Measurements from ENCODE around the gene SLC2A4RG.

Gene SLC2A4RG

DNA sequence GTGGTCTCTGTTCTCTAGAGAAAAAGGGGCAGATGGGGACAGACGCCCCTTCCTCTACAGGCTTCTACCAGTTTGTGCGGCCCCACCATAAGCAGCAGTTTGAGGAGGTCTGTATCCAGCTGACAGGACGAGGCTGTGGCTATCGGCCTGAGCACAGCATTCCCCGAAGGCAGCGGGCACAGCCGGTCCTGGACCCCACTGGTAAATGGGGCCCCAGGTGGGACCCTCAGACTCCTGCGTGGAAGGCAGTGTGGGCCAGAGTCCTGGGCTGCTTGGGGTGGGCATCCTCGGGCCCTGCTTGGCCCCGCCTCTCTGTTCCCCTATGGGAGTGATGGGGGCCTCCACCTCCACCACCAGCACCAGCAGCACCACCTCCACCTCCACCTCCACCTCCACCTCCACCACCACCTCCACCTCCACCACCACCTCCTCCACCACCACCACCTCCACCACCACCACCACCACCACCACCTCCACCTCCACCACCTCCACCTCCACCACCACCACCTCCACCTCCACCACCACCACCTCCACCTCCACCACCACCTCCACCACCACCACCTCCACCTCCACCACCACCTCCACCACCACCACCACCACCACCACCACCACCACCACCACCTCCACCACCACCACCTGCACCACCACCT lies 46.4 kb upstream of the SLC2A4RG start:
- TF ChIP-seq, protein P1, sequence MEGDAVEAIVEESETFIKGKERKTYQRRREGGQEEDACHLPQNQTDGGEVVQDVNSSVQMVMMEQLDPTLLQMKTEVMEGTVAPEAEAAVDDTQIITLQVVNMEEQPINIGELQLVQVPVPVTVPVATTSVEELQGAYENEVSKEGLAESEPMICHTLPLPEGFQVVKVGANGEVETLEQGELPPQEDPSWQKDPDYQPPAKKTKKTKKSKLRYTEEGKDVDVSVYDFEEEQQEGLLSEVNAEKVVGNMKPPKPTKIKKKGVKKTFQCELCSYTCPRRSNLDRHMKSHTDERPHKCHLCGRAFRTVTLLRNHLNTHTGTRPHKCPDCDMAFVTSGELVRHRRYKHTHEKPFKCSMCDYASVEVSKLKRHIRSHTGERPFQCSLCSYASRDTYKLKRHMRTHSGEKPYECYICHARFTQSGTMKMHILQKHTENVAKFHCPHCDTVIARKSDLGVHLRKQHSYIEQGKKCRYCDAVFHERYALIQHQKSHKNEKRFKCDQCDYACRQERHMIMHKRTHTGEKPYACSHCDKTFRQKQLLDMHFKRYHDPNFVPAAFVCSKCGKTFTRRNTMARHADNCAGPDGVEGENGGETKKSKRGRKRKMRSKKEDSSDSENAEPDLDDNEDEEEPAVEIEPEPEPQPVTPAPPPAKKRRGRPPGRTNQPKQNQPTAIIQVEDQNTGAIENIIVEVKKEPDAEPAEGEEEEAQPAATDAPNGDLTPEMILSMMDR (IDR thresholded peaks at IDR 0.05; ENCODE audit: insufficient read depth, low read depth, low read length, missing control alignments): no peak
- DNase-seq (ENCODE audit: low read depth): no peak
- no peak overlapping the region for H3K4me3 ChIP-seq (ENCODE audit: low read depth, low read length)

GRCh38 chr20:63693733-63694583 lies 45.6 kb upstream of the SLC2A4RG start:
- TF ChIP-seq, protein P1 (IDR thresholded peaks at IDR 0.05; ENCODE audit: insufficient read depth, low read depth, low read length, missing control alignments): no peak

DNA sequence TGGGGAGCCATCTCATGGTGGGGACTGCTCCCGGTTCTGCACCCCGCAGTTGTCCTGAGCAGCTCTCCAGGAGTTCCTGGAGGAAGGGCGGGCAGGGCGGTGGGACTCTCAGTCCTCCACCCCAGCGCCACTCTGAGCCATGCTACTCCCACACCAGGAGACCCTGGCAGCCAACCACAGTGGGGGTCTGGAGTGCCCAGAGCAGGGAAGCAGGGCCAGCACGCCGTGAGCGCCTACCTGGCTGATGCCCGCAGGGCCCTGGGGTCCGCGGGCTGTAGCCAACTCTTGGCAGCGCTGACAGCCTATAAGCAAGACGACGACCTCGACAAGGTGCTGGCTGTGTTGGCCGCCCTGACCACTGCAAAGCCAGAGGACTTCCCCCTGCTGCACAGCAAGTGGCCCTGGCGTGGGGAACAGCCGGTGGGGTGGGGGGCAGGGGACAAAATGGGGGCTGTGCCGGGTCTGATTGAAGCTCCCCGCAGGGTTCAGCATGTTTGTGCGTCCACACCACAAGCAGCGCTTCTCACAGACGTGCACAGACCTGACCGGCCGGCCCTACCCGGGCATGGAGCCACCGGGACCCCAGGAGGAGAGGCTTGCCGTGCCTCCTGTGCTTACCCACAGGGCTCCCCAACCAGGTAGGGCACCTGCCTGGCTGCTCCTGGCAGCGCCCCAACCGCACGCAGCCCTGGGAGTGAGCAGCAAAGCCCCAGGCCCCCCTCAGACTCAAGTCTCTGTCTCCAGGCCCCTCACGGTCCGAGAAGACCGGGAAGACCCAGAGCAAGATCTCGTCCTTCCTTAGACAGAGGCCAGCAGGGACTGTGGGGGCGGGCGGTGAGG lies 44.8 kb upstream of the SLC2A4RG start:
- TF ChIP-seq, protein P1 (IDR thresholded peaks at IDR 0.05; ENCODE audit: insufficient read depth, low read depth, low read length, missing control alignments): no peak
- no peak for DNase-seq (ENCODE audit: low read depth)
- no peak overlapping the region for H3K4me3 ChIP-seq (ENCODE audit: low read depth, low read length)

More at GRCh38 chr20:63693733-63694583, 45.6 kb upstream of the SLC2A4RG start:
- no peak overlapping the region for H3K4me3 ChIP-seq (ENCODE audit: low read depth, low read length)
- no peak for DNase-seq (ENCODE audit: low read depth)

DNA sequence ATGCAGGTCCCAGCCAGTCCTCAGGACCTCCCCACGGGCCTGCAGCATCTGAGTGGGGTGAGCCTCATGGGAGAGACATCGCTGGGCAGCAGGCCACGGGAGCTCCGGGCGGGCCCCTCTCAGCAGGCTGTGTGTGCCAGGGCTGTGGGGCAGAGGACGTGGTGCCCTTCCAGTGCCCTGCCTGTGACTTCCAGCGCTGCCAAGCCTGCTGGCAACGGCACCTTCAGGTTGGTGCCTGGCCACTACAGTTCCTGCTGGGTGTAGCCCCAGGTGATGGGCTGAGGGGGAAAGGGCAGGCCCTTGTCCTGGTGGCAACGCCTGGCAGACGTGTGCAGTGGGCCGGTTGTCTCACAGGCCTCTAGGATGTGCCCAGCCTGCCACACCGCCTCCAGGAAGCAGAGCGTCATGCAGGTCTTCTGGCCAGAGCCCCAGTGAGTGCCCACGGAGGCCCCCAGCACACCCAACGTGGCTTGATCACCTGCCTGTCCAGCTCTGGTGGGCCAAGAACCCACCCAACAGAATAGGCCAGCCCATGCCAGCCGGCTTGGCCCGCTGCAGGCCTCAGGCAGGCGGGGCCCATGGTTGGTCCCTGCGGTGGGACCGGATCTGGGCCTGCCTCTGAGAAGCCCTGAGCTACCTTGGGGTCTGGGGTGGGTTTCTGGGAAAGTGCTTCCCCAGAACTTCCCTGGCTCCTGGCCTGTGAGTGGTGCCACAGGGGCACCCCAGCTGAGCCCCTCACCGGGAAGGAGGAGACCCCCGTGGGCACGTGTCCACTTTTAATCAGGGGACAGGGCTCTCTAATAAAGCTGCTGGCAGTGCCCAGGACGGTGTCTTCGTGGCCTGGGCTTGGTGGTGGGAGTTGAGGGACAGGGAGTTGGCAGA lies 43.9 kb upstream of the SLC2A4RG start:
- no peak for DNase-seq (ENCODE audit: low read depth)
- TF ChIP-seq, protein P1 (IDR thresholded peaks at IDR 0.05; ENCODE audit: insufficient read depth, low read depth, low read length, missing control alignments): no peak
- H3K4me3 ChIP-seq (ENCODE audit: low read depth, low read length): no peak overlapping the region

DNA sequence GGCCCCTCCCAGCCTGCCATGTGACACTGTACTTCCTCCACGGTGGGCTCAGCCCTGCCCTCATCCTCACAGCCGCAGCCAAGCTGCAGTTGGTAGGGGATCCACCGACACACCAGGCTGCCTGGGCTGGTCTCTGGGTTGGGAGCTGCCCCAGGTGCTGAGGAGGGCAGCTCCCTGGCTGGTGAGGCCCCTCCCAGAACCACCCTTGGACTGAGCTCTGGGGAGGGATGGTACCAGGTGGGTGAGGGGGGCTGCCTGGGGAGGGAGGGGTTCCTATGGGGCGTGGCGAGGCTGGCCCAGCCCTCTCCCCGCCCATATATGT lies 43.3 kb upstream of the SLC2A4RG start:
- TF ChIP-seq, protein P1 (IDR thresholded peaks at IDR 0.05; ENCODE audit: insufficient read depth, low read depth, low read length, missing control alignments): no peak
- H3K4me3 ChIP-seq (ENCODE audit: low read depth, low read length): no peak overlapping the region
- no peak for DNase-seq (ENCODE audit: low read depth)

All from GM12865 (cell line).